ENCODE data around the gene TLCD1.
A peak's percentile ranks its signal among the peaks of the same experiment; 100 is the strongest.

The TLCD1 gene

GRCh38 chr17:28726226-28726626, at the start of gene TLCD1:
TSS of gene TLCD1 (minus strand) at chr17:28726233. CDS start at chr17:28726097, 136 bp downstream.
- peak; percentile 56 for DNase-seq

- no peak for DNase-seq
These were observed 48.2 kb upstream of the TLCD1 start for GRCh38 chr17:28774206-28774605.

- DNase-seq, result no peak
These were observed 47.7 kb upstream of the TLCD1 start for GRCh38 chr17:28773736-28774135.

- DNase-seq, result no peak
These were observed 39.0 kb upstream of the TLCD1 start for GRCh38 chr17:28765038-28765437.

- DNase-seq, result peak; percentile 45
These were observed 37.8 kb upstream of the TLCD1 start for GRCh38 chr17:28763804-28764266.

- DNase-seq, result no peak
These were observed 37.2 kb upstream of the TLCD1 start for GRCh38 chr17:28763137-28763799.

GRCh38 chr17:28760601-28761562, 34.8 kb upstream of the TLCD1 start:
- DNase-seq, result peak; percentile 62

GRCh38 chr17:28759256-28759865, 33.3 kb upstream of the TLCD1 start:
- no peak for DNase-seq

- no peak for DNase-seq
These were observed 32.5 kb upstream of the TLCD1 start for GRCh38 chr17:28758411-28759121.

GRCh38 chr17:28756049-28756804, 30.2 kb upstream of the TLCD1 start:
- no peak for DNase-seq

- no peak for DNase-seq
These were observed 29.5 kb upstream of the TLCD1 start for GRCh38 chr17:28755486-28755885.

- no peak for DNase-seq
These were observed 25.8 kb upstream of the TLCD1 start for GRCh38 chr17:28751600-28752366.

GRCh38 chr17:28750178-28751047, 24.4 kb upstream of the TLCD1 start:
- DNase-seq, result peak; percentile 87

GRCh38 chr17:28749516-28750177, 23.6 kb upstream of the TLCD1 start:
- no peak for DNase-seq

GRCh38 chr17:28748852-28749515, 23.0 kb upstream of the TLCD1 start:
- no peak for DNase-seq

GRCh38 chr17:28747801-28748750, 22.0 kb upstream of the TLCD1 start:
- DNase-seq, result no peak

- peak; percentile 39 for DNase-seq
These were observed 21.1 kb upstream of the TLCD1 start for GRCh38 chr17:28747051-28747691.
